Ureter (tissue), 1 donor: ENCODE data around the gene TMEM126B. TPM values are rescaled to one million over a fixed set of nuclear protein-coding genes. Genes with fewer than 3 reads are reported as not detected.

Experiments used
- DNase-seq: peaks from one replicate; pipeline ENCODE4 v3.0.0-alpha.2; 2020; ENCODE audit warnings: low spot score
- total RNA-seq: library from RNA; stranded (reverse); gene quantifications from one replicate; pipeline ENCODE4 v1.2.4, GENCODE V29; 2023
- donor health status: DM: yes; HTN: yes; CAD: no.

The TMEM126B gene
- total RNA-seq, 1 donor from 2014 or later = 36.6 TPM

GRCh38 chr11:85682330-85683305 lies 54.2 kb downstream of the TMEM126B start:
- peak; percentile 65 for DNase-seq

DNA sequence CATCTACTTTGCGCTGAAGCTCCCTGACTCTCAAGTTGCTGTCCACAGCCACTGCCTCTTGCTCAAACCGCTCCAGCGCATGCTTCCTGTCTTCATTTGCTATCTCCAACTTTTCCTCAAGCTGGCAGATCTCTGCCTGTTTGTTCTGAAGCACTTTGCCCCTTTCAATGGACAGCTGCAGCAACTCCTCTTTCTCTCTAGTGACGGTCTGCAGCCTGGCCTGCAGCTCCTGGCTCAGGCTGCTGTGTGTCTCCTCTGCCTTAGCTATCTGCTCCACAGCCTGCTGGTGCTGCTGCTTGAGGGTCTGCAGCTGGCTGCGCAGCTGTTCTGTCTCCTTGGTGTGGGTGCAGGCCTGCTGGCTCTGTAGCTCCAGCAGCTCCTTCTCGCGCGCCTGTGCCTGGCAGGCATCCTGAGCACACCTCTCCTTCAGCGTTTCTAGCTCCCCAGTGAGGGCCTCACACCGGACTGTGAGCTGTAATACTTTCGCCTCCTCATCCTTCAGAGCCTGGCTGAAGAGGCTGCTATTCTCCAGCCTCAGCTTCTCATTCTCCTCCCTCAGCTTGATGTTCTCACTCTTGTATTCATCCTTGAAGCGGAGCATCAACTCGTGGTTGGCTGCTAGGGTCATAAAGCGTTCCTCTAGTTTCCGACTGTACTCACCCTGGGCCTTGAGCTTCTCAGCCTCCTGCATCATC lies 56.9 kb downstream of the TMEM126B start:
- no peak for DNase-seq

- peak; percentile 76 for DNase-seq
Measured at GRCh38 chr11:85685820-85686459, 57.5 kb downstream of the TMEM126B start, which contains the start of gene CCDC89. CCDC89 (minus strand) TSS chr11:85686195; CDS start chr11:85686130, 65 bp downstream.

Other genes starting within 250 kb of the TMEM126B start
- 19.5 TPM for gene DLG2, start 1.2 kb upstream of the TMEM126B start, total RNA-seq
- 23.8 TPM for gene TMEM126A, start 19.4 kb downstream of the TMEM126B start, total RNA-seq
- gene CREBZF, start 36.5 kb downstream of the TMEM126B start, total RNA-seq = 48.2 TPM
- gene CCDC89, start 57.6 kb downstream of the TMEM126B start, total RNA-seq = 2.5 TPM
- 254 TPM for gene SYTL2, start 182.5 kb downstream of the TMEM126B start, total RNA-seq
- gene CCDC83, start 226.8 kb downstream of the TMEM126B start, total RNA-seq = not detected